Panc1 (cell line): ENCODE measurements around the gene TESK2. TPM values are rescaled to one million over a fixed set of nuclear protein-coding genes. Genes with fewer than 3 reads are reported as not detected.
A peak's percentile ranks its signal among the peaks of the same experiment; 100 is the strongest.
"Not testable (repeated sequence)": the region's sequence is repeated elsewhere in the genome, so short reads cannot be mapped to it uniquely, and the experiment has no call there.

Source experiments
- ATAC-seq: fragments of 200-7000 bp; cut with Tn5 transposase; 2 replicates; pipeline ENCODE4 v1.9.1; 2020; ENCODE audit warnings: mild to moderate bottlenecking, moderate library complexity
- BruUV-seq: library from RNA; stranded (reverse); fragments of 400-500 nt; replicated peaks from 2 replicates; lab custom pipeline; 2021; lab: Mats Ljungman, UMichigan
- CTCF ChIA-PET: fragments of 300-600 bp; sonication (Branson Sonifier 250); formaldehyde crosslinking; loops from one replicate; lab custom pipeline; 2022; ENCODE audit warnings: antibody characterized with exemption; lab: Charles Lee
- POLR2A ChIA-PET: fragments of 300-600 bp; sonication (Branson Sonifier 250); formaldehyde crosslinking; loops from one replicate; lab custom pipeline; 2022; ENCODE audit warnings: antibody characterized with exemption; lab: Charles Lee
- DNase-seq: peaks from one replicate; pipeline ENCODE4 v3.0.0-alpha.2; 2010; ENCODE audit warnings: low read depth, low spot score
- H3K27ac ChIP-seq: 2 replicates; pipeline ENCODE4 v1.5.1; 2011; ENCODE audit warnings: mild to moderate bottlenecking, low read length, inconsistent platforms
- H3K27me3 ChIP-seq: fragments of 200-500 bp; sonication (Bioruptor generic); 2 replicates; pipeline ENCODE4 v1.6.0; 2014; ENCODE audit warnings: low read length, inconsistent platforms; ENCODE audit not compliant: control insufficient read depth, insufficient read depth
- H3K36me3 ChIP-seq: fragments of 200-500 bp; sonication (Bioruptor generic); 2 replicates; pipeline ENCODE4 v1.5.1; 2014; ENCODE audit warnings: inconsistent platforms, mild to moderate bottlenecking, low read length, moderate library complexity; ENCODE audit not compliant: control insufficient read depth, insufficient read depth
- H3K4me1 ChIP-seq: 2 replicates; pipeline ENCODE4 v1.5.1; 2011; ENCODE audit warnings: inconsistent platforms, mild to moderate bottlenecking, low read length, moderate library complexity; ENCODE audit not compliant: control insufficient read depth, insufficient read depth
- H3K4me3 ChIP-seq, 2 experiments: 2 replicates each; pipeline ENCODE4 v1.5.1; 2011 to 2012; ENCODE audit warnings: low read depth in 2 of 2, low read length in 2 of 2, mild to moderate bottlenecking in 2 of 2, inconsistent platforms in 1 of 2, moderate library complexity in 1 of 2
- H3K9me3 ChIP-seq: fragments of 200-500 bp; sonication (Bioruptor generic); 2 replicates; pipeline ENCODE4 v1.5.1; 2014; ENCODE audit warnings: low read depth, mild to moderate bottlenecking, inconsistent platforms, low read length, moderate library complexity; ENCODE audit not compliant: control insufficient read depth, insufficient read depth
- POLR2AphosphoS5 ChIP-seq: IDR thresholded peaks from 2 replicates; pipeline ENCODE4 v1.6.1; 2012; ENCODE audit warnings: mild to moderate bottlenecking, low read depth, low read length, moderate library complexity
- SIN3A ChIP-seq: IDR thresholded peaks from 2 replicates; pipeline ENCODE4 v1.6.1; 2012; ENCODE audit warnings: low read depth, mild to moderate bottlenecking, low read length, moderate library complexity, borderline replicate concordance; ENCODE audit not compliant: insufficient read depth
- TCF7L2 ChIP-seq: IDR thresholded peaks from 2 replicates; pipeline ENCODE4 v1.6.1; 2011; ENCODE audit warnings: mild to moderate bottlenecking, low read depth, low read length, inconsistent platforms
- in situ Hi-C: cut with HindIII; loops from 2 replicates; pipeline ENCODE4 v1.10.0; 2016; ENCODE audit warnings: low sequenced_read_pairs, low pct_unique_long_range_greater_than_20kb
- intact Hi-C: fragments of 100-400 bp; cut with micrococcal nuclease; formaldehyde crosslinking; loops from one replicate; pipeline ENCODE4 v1.10.0; 2022; ENCODE audit not compliant: unreplicated experiment
- total RNA-seq: library from RNA; stranded (reverse); gene quantifications from one replicate; pipeline ENCODE4 v1.2.1, GENCODE V29; 2021; ENCODE audit not compliant: unreplicated experiment
- TF ChIP-seq, protein P1 (sequence below), 2 experiments: IDR thresholded peaks; 2 replicates each; pipeline ENCODE4 v1.6.1; 2011 to 2012; ENCODE audit warnings: low read depth in 2 of 2, control low read depth in 1 of 2, low read length in 1 of 2, mild to moderate bottlenecking in 1 of 2, moderate library complexity in 1 of 2; ENCODE audit not compliant: insufficient read depth in 1 of 2
- TF ChIP-seq, protein P2 (sequence below): fragments of 450-650 bp; IDR thresholded peaks from 2 replicates; pipeline ENCODE4 v1.5.1; 2017; ENCODE audit warnings: mild to moderate bottlenecking

The TESK2 gene
- total RNA-seq, 1 experiment from 2014 or later, result 3.3 TPM

DNA sequence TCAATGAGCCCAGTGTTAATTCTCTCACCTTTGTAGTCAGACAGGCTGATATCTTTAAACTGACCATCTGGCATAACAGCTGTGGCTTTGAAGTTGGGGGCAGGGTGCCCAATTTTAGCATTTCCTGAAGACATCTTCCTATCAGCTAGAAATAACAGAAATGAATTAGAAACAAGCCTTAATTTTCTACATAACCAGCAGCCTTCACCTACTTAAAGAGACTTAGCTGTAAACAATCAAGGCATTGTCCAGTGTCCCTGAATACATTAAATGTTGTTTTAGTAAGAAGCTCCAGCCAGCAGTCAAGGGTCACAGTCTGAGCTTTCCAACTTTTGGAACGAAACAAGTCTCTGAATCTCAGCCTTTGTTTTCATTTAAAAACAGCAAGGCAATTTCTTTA lies 27.9 kb upstream of the TESK2 start:
- Histone ChIP-seq H3K27ac (no peak overlapping the region), H3K36me3 (peaks cover 34% of the 10 kb centered on the region), H3K4me1 (peaks cover 13% of the 10 kb centered on the region), H3K4me3 (peak overlapping the region; percentile 92 to 98), H3K9me3 (no peaks in the 10 kb centered on the region), H3K27me3 (no peaks in the 10 kb centered on the region)
- CTCF ChIA-PET, result interaction anchor here (0.6 kb wide), 1 partner anchor 604 kb away, joined by 8 read pairs; no protein-coding TSS in a partner anchor
- POLR2A ChIA-PET, result interaction anchor here (0.6 kb wide), 1 partner anchor 18 kb away, joined by 3 read pairs; no protein-coding TSS in a partner anchor
- no peak for DNase-seq
- TF ChIP-seq, protein P1, sequence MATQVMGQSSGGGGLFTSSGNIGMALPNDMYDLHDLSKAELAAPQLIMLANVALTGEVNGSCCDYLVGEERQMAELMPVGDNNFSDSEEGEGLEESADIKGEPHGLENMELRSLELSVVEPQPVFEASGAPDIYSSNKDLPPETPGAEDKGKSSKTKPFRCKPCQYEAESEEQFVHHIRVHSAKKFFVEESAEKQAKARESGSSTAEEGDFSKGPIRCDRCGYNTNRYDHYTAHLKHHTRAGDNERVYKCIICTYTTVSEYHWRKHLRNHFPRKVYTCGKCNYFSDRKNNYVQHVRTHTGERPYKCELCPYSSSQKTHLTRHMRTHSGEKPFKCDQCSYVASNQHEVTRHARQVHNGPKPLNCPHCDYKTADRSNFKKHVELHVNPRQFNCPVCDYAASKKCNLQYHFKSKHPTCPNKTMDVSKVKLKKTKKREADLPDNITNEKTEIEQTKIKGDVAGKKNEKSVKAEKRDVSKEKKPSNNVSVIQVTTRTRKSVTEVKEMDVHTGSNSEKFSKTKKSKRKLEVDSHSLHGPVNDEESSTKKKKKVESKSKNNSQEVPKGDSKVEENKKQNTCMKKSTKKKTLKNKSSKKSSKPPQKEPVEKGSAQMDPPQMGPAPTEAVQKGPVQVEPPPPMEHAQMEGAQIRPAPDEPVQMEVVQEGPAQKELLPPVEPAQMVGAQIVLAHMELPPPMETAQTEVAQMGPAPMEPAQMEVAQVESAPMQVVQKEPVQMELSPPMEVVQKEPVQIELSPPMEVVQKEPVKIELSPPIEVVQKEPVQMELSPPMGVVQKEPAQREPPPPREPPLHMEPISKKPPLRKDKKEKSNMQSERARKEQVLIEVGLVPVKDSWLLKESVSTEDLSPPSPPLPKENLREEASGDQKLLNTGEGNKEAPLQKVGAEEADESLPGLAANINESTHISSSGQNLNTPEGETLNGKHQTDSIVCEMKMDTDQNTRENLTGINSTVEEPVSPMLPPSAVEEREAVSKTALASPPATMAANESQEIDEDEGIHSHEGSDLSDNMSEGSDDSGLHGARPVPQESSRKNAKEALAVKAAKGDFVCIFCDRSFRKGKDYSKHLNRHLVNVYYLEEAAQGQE (IDR thresholded peaks at IDR 0.05; ENCODE audit: insufficient read depth in 1 of 2, low read depth in 2 of 2, low read length in 1 of 2), result no peak
- TF ChIP-seq POLR2AphosphoS5 (no peak), TCF7L2 (no peak), SIN3A (no peak)
- TF ChIP-seq, protein P2, sequence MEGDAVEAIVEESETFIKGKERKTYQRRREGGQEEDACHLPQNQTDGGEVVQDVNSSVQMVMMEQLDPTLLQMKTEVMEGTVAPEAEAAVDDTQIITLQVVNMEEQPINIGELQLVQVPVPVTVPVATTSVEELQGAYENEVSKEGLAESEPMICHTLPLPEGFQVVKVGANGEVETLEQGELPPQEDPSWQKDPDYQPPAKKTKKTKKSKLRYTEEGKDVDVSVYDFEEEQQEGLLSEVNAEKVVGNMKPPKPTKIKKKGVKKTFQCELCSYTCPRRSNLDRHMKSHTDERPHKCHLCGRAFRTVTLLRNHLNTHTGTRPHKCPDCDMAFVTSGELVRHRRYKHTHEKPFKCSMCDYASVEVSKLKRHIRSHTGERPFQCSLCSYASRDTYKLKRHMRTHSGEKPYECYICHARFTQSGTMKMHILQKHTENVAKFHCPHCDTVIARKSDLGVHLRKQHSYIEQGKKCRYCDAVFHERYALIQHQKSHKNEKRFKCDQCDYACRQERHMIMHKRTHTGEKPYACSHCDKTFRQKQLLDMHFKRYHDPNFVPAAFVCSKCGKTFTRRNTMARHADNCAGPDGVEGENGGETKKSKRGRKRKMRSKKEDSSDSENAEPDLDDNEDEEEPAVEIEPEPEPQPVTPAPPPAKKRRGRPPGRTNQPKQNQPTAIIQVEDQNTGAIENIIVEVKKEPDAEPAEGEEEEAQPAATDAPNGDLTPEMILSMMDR, result no peak
- BruUV-seq, result TSS peak; percentile 73
- in situ Hi-C loops, result no loop called here
- no peak for ATAC-seq
- intact Hi-C loops, result no loop called here

DNA sequence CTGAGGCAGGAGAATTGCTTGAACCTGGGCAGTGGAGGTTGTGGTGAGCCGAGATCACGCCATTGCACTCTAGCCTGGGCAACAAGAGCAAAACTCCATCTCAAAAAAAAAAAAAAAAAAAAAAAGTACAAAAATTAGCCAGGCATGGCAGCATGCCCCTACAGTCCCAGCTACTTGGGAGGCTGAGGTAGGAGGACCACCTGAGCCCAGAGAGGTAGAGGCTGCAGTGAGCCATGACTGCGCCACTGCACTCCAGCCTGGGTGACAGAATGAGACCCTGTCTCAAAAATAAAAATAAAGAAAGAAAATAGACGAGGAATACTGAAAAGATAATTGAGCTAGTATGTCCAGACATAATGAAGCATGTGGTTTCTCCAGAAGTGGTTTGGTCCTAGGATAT lies 27.4 kb upstream of the TESK2 start:
- H3K27me3 ChIP-seq, CTCF ChIA-PET, H3K27ac ChIP-seq, H3K9me3 ChIP-seq, DNase-seq, intact Hi-C loops, H3K4me3 ChIP-seq, ATAC-seq, in situ Hi-C loops, BruUV-seq, POLR2A ChIA-PET: not testable (repeated sequence)
- H3K4me1 ChIP-seq, result peaks cover 11% of the 10 kb centered on the region
- H3K36me3 ChIP-seq, result peaks cover 34% of the 10 kb centered on the region

DNA sequence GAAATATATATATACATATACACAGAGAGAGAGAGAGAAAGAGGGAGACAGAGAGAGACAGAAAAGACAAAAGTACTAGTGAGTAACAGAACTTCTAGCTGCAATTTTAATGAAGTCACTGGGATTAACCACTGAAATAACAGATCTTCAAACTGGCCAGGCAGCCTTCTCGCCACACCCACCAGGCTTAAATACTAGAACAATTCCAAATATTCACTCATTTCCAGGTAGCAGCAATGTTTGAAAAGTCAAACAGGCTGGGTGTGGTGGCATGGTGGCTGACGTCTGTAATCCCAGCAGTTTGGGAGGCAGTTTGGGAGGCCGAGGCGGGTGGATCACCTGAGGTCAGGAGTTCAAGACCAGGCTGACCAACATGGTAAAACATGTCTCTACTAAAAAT lies 25.5 kb upstream of the TESK2 start:
- BruUV-seq, result no TSS peak
- no peak for ATAC-seq
- no peak overlapping the region for H3K27ac ChIP-seq
- in situ Hi-C loops, result no loop called here
- no peak for DNase-seq
- H3K36me3 ChIP-seq, result peaks cover 46% of the 10 kb centered on the region
- TF ChIP-seq TCF7L2, result no peak
- TF ChIP-seq, protein P2, result no peak
- TF ChIP-seq, protein P1 (IDR thresholded peaks at IDR 0.05; ENCODE audit: insufficient read depth in 1 of 2, low read depth in 2 of 2, low read length in 1 of 2), result no peak
- no peak for TF ChIP-seq SIN3A
- no peak for TF ChIP-seq POLR2AphosphoS5
- H3K27me3 ChIP-seq, result no peaks in the 10 kb centered on the region
- ChIA-PET POLR2A (interaction anchor here (0.6 to 0.7 kb wide), 2 partner anchors 153 to 580 kb away, joined by 4 to 19 read pairs; no protein-coding TSS in a partner anchor), CTCF (no interaction called here)
- H3K4me3 ChIP-seq, result no peak overlapping the region
- H3K4me1 ChIP-seq, result peaks cover 7% of the 10 kb centered on the region
- no peaks in the 10 kb centered on the region for H3K9me3 ChIP-seq
- intact Hi-C loops, result no loop called here
